IMR-90 (cell line): ENCODE measurements around the gene NCAM1. TPM values are rescaled to one million over a fixed set of nuclear protein-coding genes. Genes with fewer than 3 reads are reported as not detected.

Experiments used
- ATAC-seq: fragments of 200-7000 bp; cut with Tn5 transposase; 2 replicates; pipeline ENCODE4 v1.9.1; 2020; ENCODE audit warnings: low read depth, mild to moderate bottlenecking, moderate library complexity
- BruUV-seq: library from RNA; stranded (reverse); fragments of 400-500 nt; replicated peaks from 2 replicates; lab custom pipeline; 2021; lab: Mats Ljungman, UMichigan
- CTCF ChIA-PET: fragments of 300-600 bp; formaldehyde crosslinking; extraction: SDS; loops from one replicate; lab custom pipeline; 2021; ENCODE audit warnings: antibody characterized with exemption; lab: Yijun Ruan, JAX
- POLR2A ChIA-PET: fragments of 300-600 bp; sonication (Branson Sonifier 250); formaldehyde crosslinking; loops from one replicate; lab custom pipeline; 2022; ENCODE audit warnings: antibody characterized with exemption; ENCODE audit not compliant: unreplicated experiment; lab: Charles Lee
- DNase-seq: peaks from one replicate; pipeline ENCODE4 v3.0.0; 2013
- H2AFZ ChIP-seq: replicated peaks from 2 replicates; pipeline ENCODE3; 2013; ENCODE audit warnings: low read length, mild to moderate bottlenecking; ENCODE audit not compliant: poor library complexity
- H2AK5ac ChIP-seq: 2 replicates; pipeline ENCODE4 v1.6.1; 2013; ENCODE audit warnings: low read depth, low read length, inconsistent platforms
- H2AK9ac ChIP-seq: replicated peaks from 2 replicates; pipeline ENCODE3; 2013; ENCODE audit warnings: mild to moderate bottlenecking, low read depth, low read length, moderate library complexity; ENCODE audit not compliant: poor library complexity
- H2BK120ac ChIP-seq: 2 replicates; pipeline ENCODE4 v1.6.1; 2013; ENCODE audit warnings: low read depth, low read length, inconsistent platforms
- H2BK15ac ChIP-seq: 3 replicates; pipeline ENCODE4 v1.6.1; 2013; ENCODE audit warnings: low read depth, low read length, inconsistent platforms
- H2BK20ac ChIP-seq: 2 replicates; pipeline ENCODE4 v1.6.1; 2013; ENCODE audit warnings: low read depth, mild to moderate bottlenecking, inconsistent platforms, low read length, moderate library complexity
- H2BK5ac ChIP-seq: 2 replicates; pipeline ENCODE4 v1.6.1; 2013; ENCODE audit warnings: mild to moderate bottlenecking, low read depth, low read length, inconsistent platforms; ENCODE audit not compliant: poor library complexity, severe bottlenecking
- H3K14ac ChIP-seq: replicated peaks from 2 replicates; pipeline ENCODE4 v1.6.1; 2013; ENCODE audit warnings: low read depth, low read length, inconsistent platforms
- H3K18ac ChIP-seq: 2 replicates; pipeline ENCODE4 v1.6.1; 2013; ENCODE audit warnings: low read depth, low read length, control low read depth
- H3K23ac ChIP-seq: 2 replicates; pipeline ENCODE4 v1.6.1; 2013; ENCODE audit warnings: low read depth, low read length, inconsistent platforms
- H3K27ac ChIP-seq: 2 replicates; pipeline ENCODE4 v1.5.1; 2013; ENCODE audit warnings: mild to moderate bottlenecking, control low read depth, low read length; ENCODE audit not compliant: insufficient read depth
- H3K27me3 ChIP-seq: 2 replicates; pipeline ENCODE4 v1.6.1; 2013; ENCODE audit warnings: low read length; ENCODE audit not compliant: control insufficient read depth, insufficient read depth
- H3K36me3 ChIP-seq: 2 replicates; pipeline ENCODE4 v1.6.1; 2013; ENCODE audit warnings: low read length, mixed read lengths; ENCODE audit not compliant: control insufficient read depth, insufficient read depth
- H3K4ac ChIP-seq: 2 replicates; pipeline ENCODE4 v1.6.1; 2013; ENCODE audit warnings: low read depth, low read length, inconsistent platforms
- H3K4me1 ChIP-seq: 2 replicates; pipeline ENCODE4 v1.6.1; 2013; ENCODE audit warnings: low read length, mixed read lengths; ENCODE audit not compliant: control insufficient read depth, insufficient read depth
- H3K4me2 ChIP-seq: 2 replicates; pipeline ENCODE4 v1.6.1; 2013; ENCODE audit warnings: low read depth, mild to moderate bottlenecking, control low read depth, low read length, moderate library complexity
- H3K4me3 ChIP-seq: 2 replicates; pipeline ENCODE4 v1.5.1; 2013; ENCODE audit warnings: low read depth, mild to moderate bottlenecking, control low read depth, low read length, moderate library complexity; ENCODE audit not compliant: insufficient read depth
- H3K56ac ChIP-seq: 2 replicates; pipeline ENCODE4 v1.6.1; 2013; ENCODE audit warnings: low read length, inconsistent platforms; ENCODE audit not compliant: insufficient read depth; ENCODE audit errors: extremely low read depth
- H3K79me1 ChIP-seq, 2 experiments: 2 replicates each; pipeline ENCODE4 v1.6.1; 2013; ENCODE audit warnings: low read length in 2 of 2, inconsistent platforms in 1 of 2, low read depth in 1 of 2
- H3K9ac ChIP-seq: 2 replicates; pipeline ENCODE4 v1.6.1; 2013; ENCODE audit warnings: low read depth, low read length, control low read depth
- H3K9me1 ChIP-seq: 2 replicates; pipeline ENCODE4 v1.6.1; 2013; ENCODE audit warnings: low read length, inconsistent platforms; ENCODE audit not compliant: insufficient read depth
- H3K9me3 ChIP-seq: 2 replicates; pipeline ENCODE4 v1.6.1; 2013; ENCODE audit warnings: low read length; ENCODE audit not compliant: control insufficient read depth, insufficient read depth
- H4K20me1 ChIP-seq: 2 replicates; pipeline ENCODE4 v1.6.1; 2013; ENCODE audit warnings: low read length, inconsistent platforms; ENCODE audit not compliant: insufficient read depth
- H4K5ac ChIP-seq: 2 replicates; pipeline ENCODE4 v1.6.1; 2013; ENCODE audit warnings: mild to moderate bottlenecking, low read depth, low read length, control low read depth
- H4K8ac ChIP-seq, 2 experiments: 2 replicates each; pipeline ENCODE4 v1.6.1; 2013; ENCODE audit warnings: low read depth in 2 of 2, low read length in 2 of 2, control low read depth in 1 of 2, inconsistent platforms in 1 of 2
- H4K91ac ChIP-seq: 2 replicates; pipeline ENCODE4 v1.6.1; 2013; ENCODE audit warnings: low read depth, low read length, inconsistent platforms; ENCODE audit not compliant: insufficient read depth
- CHD1 ChIP-seq: IDR thresholded peaks from 2 replicates; pipeline ENCODE4 v1.6.1; 2012; ENCODE audit warnings: low read depth, low read length, improper control_type of control experiment
- FOS ChIP-seq: fragments of 150-350 bp; IDR thresholded peaks from 2 replicates; pipeline ENCODE4 v1.6.1; 2016; ENCODE audit warnings: low read depth, low read length
- MXI1 ChIP-seq: IDR thresholded peaks from 2 replicates; pipeline ENCODE4 v1.6.1; 2012; ENCODE audit warnings: low read depth, mild to moderate bottlenecking, low read length, moderate library complexity, borderline replicate concordance
- NFE2L2 ChIP-seq: fragments of 150-350 bp; IDR thresholded peaks from 2 replicates; pipeline ENCODE4 v1.6.1; 2016; ENCODE audit warnings: low read depth, mild to moderate bottlenecking, low read length
- RAD21 ChIP-seq: IDR thresholded peaks from 2 replicates; pipeline ENCODE4 v1.6.1; 2012; ENCODE audit warnings: low read length, improper control_type of control experiment
- RCOR1 ChIP-seq: IDR thresholded peaks from 2 replicates; pipeline ENCODE4 v1.6.1; 2012; ENCODE audit warnings: mild to moderate bottlenecking, low read length, improper control_type of control experiment; ENCODE audit not compliant: insufficient replicate concordance
- SMC3 ChIP-seq: fragments of 150-350 bp; IDR thresholded peaks from 2 replicates; pipeline ENCODE4 v1.6.1; 2016; ENCODE audit warnings: low read depth, mild to moderate bottlenecking, antibody characterized with exemption, low read length, moderate library complexity
- WGBS, 2 experiments: methylation state at CpG; one replicate each; pipeline versions ENCODE4 v1.1.5 to v1.1.7; 2013; ENCODE audit warnings: missing lambda C conversion rate in 2 of 2; ENCODE audit not compliant: insufficient read length in 1 of 2; ENCODE audit errors: extremely low coverage in 2 of 2; 5-methylcytosine and 5-hydroxymethylcytosine counted together
- dilution Hi-C: fragments of 300-500 bp; cut with HindIII; formaldehyde crosslinking; loops from one replicate; pipeline ENCODE4 v1.14.3; 2018; ENCODE audit warnings: low sequenced_read_pairs; ENCODE audit not compliant: unreplicated experiment
- in situ Hi-C: fragments of 300-500 bp; cut with MboI; formaldehyde crosslinking; loops from 3 replicates; pipeline ENCODE4 v1.14.3; 2019; ENCODE audit warnings: low sequenced_read_pairs, inconsistent platforms, mixed read lengths
- intact Hi-C: fragments of 100-400 bp; cut with micrococcal nuclease; formaldehyde crosslinking; loops from 2 replicates; pipeline ENCODE4 v1.10.0; 2022
- polyA plus RNA-seq, 3 experiments: library from polyadenylated mRNA; depleted of rRNA; stranded (reverse); fragments of >200 nt; gene quantifications; 2 replicates each; pipeline ENCODE4 v1.2.3, GENCODE V29; 2012; ENCODE audit warnings: low replicate concordance in 1 of 3
- total RNA-seq: library from RNA; depleted of rRNA; stranded (reverse); fragments of >200 nt; gene quantifications from 2 replicates; pipeline ENCODE4 v1.2.3, GENCODE V29; 2012
- TF ChIP-seq, protein P1 (sequence below): fragments of 150-350 bp; IDR thresholded peaks from 2 replicates; pipeline ENCODE4 v1.6.1; 2016; ENCODE audit warnings: low read depth, mild to moderate bottlenecking, low read length, moderate library complexity, borderline replicate concordance

The NCAM1 gene
- total and polyA plus RNA-seq, 2 of the 4 experiments (the other 2 are of a cell fraction): 0.09 to 0.18 TPM

GRCh38 chr11:113181094-113181493 is 219.9 kb downstream of the NCAM1 start:
- BruUV-seq: no TSS peak
- DNase-seq: no peak
- Histone ChIP-seq H3K9me3 (no peaks in the 10 kb centered on the region), H2AK5ac (no peak overlapping the region), H4K91ac (no peak overlapping the region), H3K14ac (no peak overlapping the region), H2BK15ac (no peak overlapping the region), H4K5ac (no peak overlapping the region), H3K36me3 (no peaks in the 10 kb centered on the region), H2BK20ac (no peak overlapping the region), H2BK120ac (no peak overlapping the region), H3K18ac (no peak overlapping the region), H3K23ac (no peak overlapping the region), H3K4me3 (no peak overlapping the region), H3K4me2 (no peak overlapping the region), H3K27me3 (no peaks in the 10 kb centered on the region), H3K56ac (no peak overlapping the region), H3K4me1 (no peaks in the 10 kb centered on the region), H2AFZ (no peak overlapping the region), H2BK5ac (no peak overlapping the region), H3K27ac (no peak overlapping the region), H3K4ac (no peak overlapping the region), H4K8ac (no peak overlapping the region), H4K20me1 (no peaks in the 10 kb centered on the region), H2AK9ac (no peak overlapping the region), H3K9ac (no peak overlapping the region), H3K9me1 (no peaks in the 10 kb centered on the region), H3K79me1 (no peaks in the 10 kb centered on the region)
- POLR2A ChIA-PET: no interaction called here
- CTCF ChIA-PET: no interaction called here
- intact Hi-C loops: no loop called here
- in situ Hi-C loops: no loop called here
- dilution Hi-C loops: no loop called here
- WGBS, 2 experiments: 83% methylated on average over 2 of the region's 5 CpGs; no CpG with 5 or more reads in 1 of the 2 experiments
- no peak for ATAC-seq
- no peak for TF ChIP-seq SMC3
- no peak for TF ChIP-seq RAD21
- TF ChIP-seq, protein P1, sequence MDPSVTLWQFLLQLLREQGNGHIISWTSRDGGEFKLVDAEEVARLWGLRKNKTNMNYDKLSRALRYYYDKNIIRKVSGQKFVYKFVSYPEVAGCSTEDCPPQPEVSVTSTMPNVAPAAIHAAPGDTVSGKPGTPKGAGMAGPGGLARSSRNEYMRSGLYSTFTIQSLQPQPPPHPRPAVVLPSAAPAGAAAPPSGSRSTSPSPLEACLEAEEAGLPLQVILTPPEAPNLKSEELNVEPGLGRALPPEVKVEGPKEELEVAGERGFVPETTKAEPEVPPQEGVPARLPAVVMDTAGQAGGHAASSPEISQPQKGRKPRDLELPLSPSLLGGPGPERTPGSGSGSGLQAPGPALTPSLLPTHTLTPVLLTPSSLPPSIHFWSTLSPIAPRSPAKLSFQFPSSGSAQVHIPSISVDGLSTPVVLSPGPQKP: no peak
- TF ChIP-seq CHD1: no peak
- no peak for TF ChIP-seq NFE2L2
- no peak for TF ChIP-seq RCOR1
- no peak for TF ChIP-seq MXI1
- TF ChIP-seq FOS: no peak
